Left ventricle myocardium superior (tissue), 1 donor: ENCODE measurements around the gene HRH2. TPM values are rescaled to one million over a fixed set of nuclear protein-coding genes. Genes with fewer than 3 reads are reported as not detected.

Experiments used
- ATAC-seq: fragments of 200-7000 bp; cut with Tn5 transposase; one replicate; pipeline ENCODE4 v1.9.1; 2020; ENCODE audit warnings: mild to moderate bottlenecking, moderate library complexity
- DNase-seq: peaks from one replicate; pipeline ENCODE4 v3.0.0-alpha.2; 2020
- intact Hi-C: fragments of 100-400 bp; cut with micrococcal nuclease; formaldehyde crosslinking; loops from one replicate; pipeline ENCODE4 v1.11.0; 2022
- total RNA-seq: library from RNA; stranded (reverse); fragmentation: NEBNext Ultra II Directional; extraction: Animal tissue kit (Norgen Biotek cat#: 25700); gene quantifications from one replicate; pipeline ENCODE4 v1.2.1, GENCODE V29; 2021
- donor health status: DM: no; HTN: yes; CAD: no; lungs with severe emphysema.

HRH2 gene
- total RNA-seq, 1 donor from 2014 or later = 58.0 TPM

- intact Hi-C loops = no loop called here
- ATAC-seq (no peak), DNase-seq (no peak)
Observed at GRCh38 chr5:175670372-175670771, 12.5 kb downstream of the HRH2 start.

- intact Hi-C loops = no loop called here
- DNase-seq (no peak), ATAC-seq (peak; percentile 36)
Observed at GRCh38 chr5:175671013-175671412, 13.1 kb downstream of the HRH2 start.

- no peak for ATAC-seq
- DNase-seq = no peak
- intact Hi-C loops = no loop called here
Observed at GRCh38 chr5:175672976-175673648, 15.2 kb downstream of the HRH2 start.

GRCh38 chr5:175674731-175675346 lies 17.0 kb downstream of the HRH2 start:
- intact Hi-C loops = no loop called here
- no peak for ATAC-seq
- DNase-seq = no peak

GRCh38 chr5:175675873-175676272 lies 18.0 kb downstream of the HRH2 start:
- DNase-seq (no peak), ATAC-seq (no peak)
- intact Hi-C loops = no loop called here

- DNase-seq (no peak), ATAC-seq (no peak)
- intact Hi-C loops = no loop called here
Observed at GRCh38 chr5:175677571-175677970, 19.7 kb downstream of the HRH2 start.

GRCh38 chr5:175678074-175678473 lies 20.2 kb downstream of the HRH2 start:
- DNase-seq (no peak), ATAC-seq (no peak)
- intact Hi-C loops = no loop called here

GRCh38 chr5:175679411-175679810 lies 21.5 kb downstream of the HRH2 start:
- no peak for DNase-seq
- intact Hi-C loops = no loop called here
- ATAC-seq = no peak

- ATAC-seq (peak; percentile 56), DNase-seq (no peak)
- intact Hi-C loops = no loop called here
Observed at GRCh38 chr5:175680020-175680419, 22.1 kb downstream of the HRH2 start.

- intact Hi-C loops = no loop called here
- DNase-seq (no peak), ATAC-seq (peak; percentile 24)
Observed at GRCh38 chr5:175680463-175680862, 22.6 kb downstream of the HRH2 start.

- intact Hi-C loops = no loop called here
- ATAC-seq = peak; percentile 86
- peak; percentile 62 for DNase-seq
Observed at GRCh38 chr5:175681045-175681967, 23.4 kb downstream of the HRH2 start.

GRCh38 chr5:175681968-175682340 lies 24.1 kb downstream of the HRH2 start:
- intact Hi-C loops = no loop called here
- peak; percentile 64 for DNase-seq
- ATAC-seq = peak; percentile 62

GRCh38 chr5:175682664-175683063 lies 24.8 kb downstream of the HRH2 start:
- ATAC-seq (no peak), DNase-seq (no peak)
- intact Hi-C loops = no loop called here

- ATAC-seq (no peak), DNase-seq (no peak)
- intact Hi-C loops = no loop called here
Observed at GRCh38 chr5:175683231-175683630, 25.4 kb downstream of the HRH2 start.

GRCh38 chr5:175683921-175684320 lies 26.1 kb downstream of the HRH2 start:
- DNase-seq = no peak
- intact Hi-C loops = no loop called here
- ATAC-seq = no peak

GRCh38 chr5:175684931-175685330 lies 27.1 kb downstream of the HRH2 start:
- no peak for DNase-seq
- ATAC-seq = no peak
- intact Hi-C loops = no loop called here

- DNase-seq (no peak), ATAC-seq (no peak)
- intact Hi-C loops = no loop called here
Observed at GRCh38 chr5:175685701-175686350, 28.0 kb downstream of the HRH2 start.

GRCh38 chr5:175686396-175686795 lies 28.5 kb downstream of the HRH2 start:
- no peak for DNase-seq
- no peak for ATAC-seq
- intact Hi-C loops = no loop called here

GRCh38 chr5:175686826-175687225 lies 29.0 kb downstream of the HRH2 start:
- ATAC-seq (no peak), DNase-seq (no peak)
- intact Hi-C loops = no loop called here

GRCh38 chr5:175687231-175687701 lies 29.4 kb downstream of the HRH2 start:
- peak; percentile 88 for ATAC-seq
- peak; percentile 89 for DNase-seq
- intact Hi-C loops = no loop called here
